GM18508 (cell line): ENCODE data around the gene GLIS2.

Experiments used
- ATAC-seq: cut with Tn5 transposase; IDR thresholded peaks from one replicate; pipeline ENCODE4 v1.9.1; 2021; ENCODE audit warnings: moderate number of reproducible peaks; ENCODE audit not compliant: insufficient read depth, unreplicated experiment

Gene GLIS2

GRCh38 chr16:4295581-4295980 is 20.3 kb upstream of the GLIS2 start:
- no peak for ATAC-seq

- ATAC-seq = no peak
Measured at GRCh38 chr16:4297480-4297879, 18.4 kb upstream of the GLIS2 start.

DNA sequence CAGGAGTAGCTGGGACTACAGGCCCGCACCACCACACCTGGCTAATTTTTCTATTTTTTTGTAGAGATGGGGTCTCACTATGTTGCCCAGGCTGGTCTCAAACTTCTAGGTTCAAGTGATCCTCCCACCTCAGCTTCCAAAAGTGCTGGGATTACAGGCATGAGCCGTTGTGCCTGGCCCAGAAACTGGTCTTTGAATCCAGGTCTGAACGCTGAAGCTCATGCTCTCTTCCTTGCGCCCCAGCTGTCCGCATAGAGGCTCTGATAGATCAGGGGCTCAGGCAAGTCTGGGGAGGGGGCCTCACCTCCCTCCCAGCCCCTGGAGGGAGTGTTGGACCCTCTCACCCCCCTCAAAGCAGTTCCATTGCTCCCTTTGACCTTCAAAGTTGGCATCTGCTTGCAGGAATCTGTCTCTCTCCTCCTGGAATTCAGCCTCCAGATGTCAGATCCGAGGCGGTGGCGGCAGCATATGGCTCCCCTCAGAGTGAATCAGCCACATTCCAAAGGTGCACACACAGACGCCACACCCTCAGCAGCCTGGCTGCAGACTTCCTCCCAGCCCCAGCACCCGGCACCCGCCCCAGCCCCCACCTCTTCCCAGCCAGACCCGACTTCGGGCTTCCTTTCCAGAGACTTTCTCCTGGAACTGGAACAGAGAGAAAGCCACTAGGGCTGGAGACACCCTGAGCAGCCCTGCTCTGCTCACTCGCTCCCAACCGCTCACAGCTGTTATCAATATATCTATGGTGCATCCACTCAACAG is 16.9 kb upstream of the GLIS2 start:
- ATAC-seq = no peak

- ATAC-seq = no peak
Measured at GRCh38 chr16:4301177-4301576, 14.7 kb upstream of the GLIS2 start.

- ATAC-seq = no peak
Measured at GRCh38 chr16:4301968-4302367, 13.9 kb upstream of the GLIS2 start.

DNA sequence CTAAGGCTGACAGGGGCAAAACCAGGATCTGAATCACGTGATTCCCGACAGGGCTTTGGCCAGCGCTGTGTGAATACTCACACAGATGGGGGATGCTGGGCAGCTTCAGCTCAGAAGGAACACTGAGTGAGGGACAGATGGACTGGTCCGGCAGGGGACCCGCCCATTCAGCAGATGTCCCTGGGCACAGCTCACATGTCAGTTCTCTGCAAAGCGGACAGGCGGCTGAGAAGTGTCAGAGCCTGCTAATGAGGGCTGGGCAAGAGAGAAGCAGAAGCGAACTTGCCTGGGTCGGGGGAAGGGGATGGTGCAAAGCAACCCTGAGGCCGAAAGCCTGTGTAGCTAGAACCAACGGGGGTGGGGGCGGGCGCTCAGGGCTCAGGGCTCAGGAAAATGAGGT is 11.9 kb upstream of the GLIS2 start:
- no peak for ATAC-seq

DNA sequence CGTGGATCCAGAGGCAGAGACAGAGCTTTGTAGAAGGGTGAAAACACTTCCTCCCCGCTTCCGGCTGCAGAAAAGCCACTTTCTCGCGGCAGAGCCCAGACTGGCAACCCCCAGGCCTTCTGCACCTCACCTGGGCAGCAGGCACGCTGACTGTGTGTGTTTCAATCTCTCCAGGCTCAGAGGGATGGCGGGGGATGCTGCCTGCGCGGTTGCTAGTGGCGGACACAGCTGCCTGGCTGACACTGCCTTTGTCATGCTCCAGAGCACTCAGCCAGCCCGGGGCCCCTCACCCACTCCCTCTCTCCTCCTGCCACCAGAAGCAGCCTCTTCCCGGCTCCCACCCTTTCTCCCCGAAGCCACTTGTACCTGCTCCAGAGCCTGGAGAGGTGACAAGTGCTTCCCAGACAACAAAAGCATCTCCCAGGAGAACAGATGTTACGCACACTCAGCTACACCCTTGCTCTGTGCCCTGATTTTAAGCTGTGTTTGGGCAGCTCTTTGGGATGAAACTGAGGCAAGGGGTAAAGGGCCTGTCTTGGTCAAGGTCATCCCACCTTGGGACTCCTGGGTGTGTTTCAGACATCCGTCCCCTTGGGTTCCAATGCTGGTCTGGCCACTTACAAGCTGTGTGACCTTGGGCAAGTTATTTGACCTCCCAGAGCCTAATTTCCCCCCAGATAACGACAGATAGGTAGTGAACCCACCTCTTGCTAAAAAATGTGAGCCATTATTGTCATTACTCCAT is 9.2 kb upstream of the GLIS2 start:
- ATAC-seq = no peak

- peak; percentile 58 for ATAC-seq
Measured at GRCh38 chr16:4307215-4308037, 8.4 kb upstream of the GLIS2 start.

GRCh38 chr16:4309102-4309832 is 6.6 kb upstream of the GLIS2 start:
- no peak for ATAC-seq

- no peak for ATAC-seq
Measured at GRCh38 chr16:4309833-4310266, 6.0 kb upstream of the GLIS2 start.

- no peak for ATAC-seq
Measured at GRCh38 chr16:4313563-4314531, 2.0 kb upstream of the GLIS2 start.

- no peak for ATAC-seq
Measured at GRCh38 chr16:4314532-4315185, 1.2 kb upstream of the GLIS2 start.

GRCh38 chr16:4316108-4316863 is 419 bp downstream of the GLIS2 start:
- ATAC-seq = no peak

DNA sequence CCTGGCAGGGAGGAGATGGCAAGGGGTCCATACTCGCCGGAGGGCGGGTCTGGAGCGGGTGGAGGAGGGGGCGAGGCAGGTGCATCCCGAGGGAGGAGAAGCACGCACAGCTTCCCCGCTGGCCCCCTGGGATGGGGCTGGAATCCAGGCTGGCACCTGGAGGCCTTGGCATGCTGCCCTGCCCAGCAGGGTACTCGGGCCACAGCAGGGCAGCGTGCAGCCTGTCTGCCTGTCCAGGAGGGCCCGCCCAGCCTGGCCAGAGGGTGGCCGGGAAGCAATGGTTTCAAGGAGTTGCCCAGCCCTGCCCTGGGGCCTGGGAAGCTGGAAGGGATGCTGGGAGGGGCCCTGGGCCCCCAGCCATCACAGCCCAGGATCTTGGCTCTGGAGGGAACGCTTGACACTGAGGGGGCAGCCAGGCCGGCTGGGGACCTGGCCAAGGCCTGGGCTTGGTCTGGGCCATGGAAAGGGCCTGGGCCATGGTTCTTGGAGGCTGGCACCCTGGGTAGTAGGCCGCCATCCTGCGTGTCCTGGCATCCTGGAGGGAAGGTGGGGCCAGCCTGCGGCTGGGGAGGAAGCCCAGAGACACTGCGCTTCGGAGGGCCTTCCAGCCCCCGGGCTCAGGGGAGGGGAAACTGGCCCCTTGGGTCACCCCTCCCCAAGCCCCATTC is 1.1 kb downstream of the GLIS2 start:
- no peak for ATAC-seq

- no peak for ATAC-seq
Measured at GRCh38 chr16:4317532-4318450, 1.9 kb downstream of the GLIS2 start.

DNA sequence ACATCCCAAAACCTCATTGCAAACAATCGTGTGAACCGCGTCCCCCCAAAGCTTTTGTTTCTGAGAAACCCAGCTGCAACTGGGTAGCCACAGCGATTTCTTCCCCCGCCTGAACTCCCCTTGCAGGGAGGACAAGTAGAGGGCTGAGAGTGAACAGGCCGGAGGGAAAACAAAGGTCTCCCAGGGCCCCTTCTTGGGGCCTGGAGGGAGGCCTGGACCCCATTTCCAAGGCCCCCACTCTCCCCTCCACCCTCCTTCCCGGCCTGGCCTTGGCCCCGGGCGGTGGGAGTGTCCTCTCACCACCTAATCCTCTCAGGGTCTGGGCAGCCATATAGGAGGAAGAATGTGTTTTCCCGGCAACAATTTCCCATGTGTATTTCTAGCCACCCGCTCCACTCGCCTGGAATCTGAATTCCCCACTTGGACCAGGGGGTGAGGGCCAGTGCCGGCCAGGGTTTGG is 2.6 kb downstream of the GLIS2 start:
- ATAC-seq = no peak
